Lung (tissue), 12 donors: ENCODE data around the gene PTGFRN. TPM values are rescaled to one million over a fixed set of nuclear protein-coding genes. Genes with fewer than 3 reads are reported as not detected.
"Not testable (repeated sequence)": the region's sequence is repeated elsewhere in the genome, so short reads cannot be mapped to it uniquely, and the experiment has no call there.

Experiments used
- ATAC-seq: fragments of 200-7000 bp; cut with Tn5 transposase; one replicate; pipeline ENCODE4 v1.9.1; 2020; ENCODE audit warnings: moderate number of reproducible peaks; ENCODE audit not compliant: insufficient read depth, low FRiP score
- DNase-seq, 3 donors: peaks; one replicate each; pipeline ENCODE4 v3.0.0-alpha.2; 2013 to 2017
- H3K27ac ChIP-seq, 2 donors: one replicate each; pipeline ENCODE4 v1.5.1; 2013; ENCODE audit warnings: mild to moderate bottlenecking in 2 of 2, moderate library complexity in 2 of 2, control low read depth in 1 of 2, inconsistent platforms in 1 of 2, low read depth in 1 of 2, low read length in 1 of 2
- H3K27me3 ChIP-seq, 3 donors: one replicate each; pipeline ENCODE4 v1.5.1; 2013; ENCODE audit warnings: low read length in 2 of 3; ENCODE audit not compliant: control insufficient read depth in 3 of 3, insufficient read depth in 3 of 3
- H3K36me3 ChIP-seq, 4 donors: one replicate each; pipeline ENCODE4 v1.5.1; 2013; ENCODE audit warnings: low read length in 4 of 4, mild to moderate bottlenecking in 1 of 4, moderate library complexity in 1 of 4; ENCODE audit not compliant: control insufficient read depth in 4 of 4, insufficient read depth in 4 of 4
- H3K4me1 ChIP-seq, 5 donors: one replicate each; pipeline ENCODE4 v1.5.1; 2013; ENCODE audit warnings: low read length in 5 of 5, mild to moderate bottlenecking in 2 of 5, moderate library complexity in 1 of 5; ENCODE audit not compliant: control insufficient read depth in 5 of 5, insufficient read depth in 5 of 5
- H3K4me3 ChIP-seq: one replicate; pipeline ENCODE4 v1.5.1; 2013; ENCODE audit warnings: mild to moderate bottlenecking, control low read depth, moderate library complexity
- H3K9ac ChIP-seq, 2 donors: one replicate each; pipeline ENCODE4 v1.5.1; 2013; ENCODE audit warnings: low read length in 2 of 2, control low read depth in 1 of 2; ENCODE audit not compliant: insufficient read depth in 1 of 2
- H3K9me3 ChIP-seq, 4 donors: one replicate each; pipeline ENCODE4 v1.5.1; 2013; ENCODE audit warnings: low read length in 3 of 4, mild to moderate bottlenecking in 1 of 4, moderate library complexity in 1 of 4; ENCODE audit not compliant: control insufficient read depth in 4 of 4, insufficient read depth in 3 of 4
- CTCF ChIP-seq: IDR thresholded peaks from 2 replicates; pipeline ENCODE4 v1.5.1; 2012; ENCODE audit warnings: mild to moderate bottlenecking; ENCODE audit errors: control extremely low read depth, extremely low read depth
- WGBS, 2 donors: extraction: QIAGEN DNeasy Blood & Tissue Kit; methylation state at CpG; one replicate each; pipeline ENCODE4 v1.1.7; 2013; 5-methylcytosine and 5-hydroxymethylcytosine counted together
- polyA plus RNA-seq, 2 donors: library from polyadenylated mRNA; stranded (reverse); fragments of 200-250 nt; gene quantifications; one replicate each; pipeline ENCODE4 v1.2.1, GENCODE V29; 2013
- total RNA-seq, 2 donors: library from RNA; depleted of rRNA in 1 of 2; stranded (reverse); fragments of >200 nt in 1 of 2; gene quantifications; one replicate each; pipeline ENCODE4 v1.2.1, GENCODE V29; 2014 to 2021
- donor health status: control.
- donor health status: control.
- donor health status: Bipolar disorder and iron deficiency.
- donor health status: healthy.
- donor health status: DM: yes; HTN: yes; CAD: no.

Gene PTGFRN
- total and polyA plus RNA-seq, 4 donors = 8.0 to 51.7 (median 24.9) TPM

GRCh38 chr1:116971965-116972673, 62.4 kb downstream of the PTGFRN start:
- Histone ChIP-seq H3K27me3 (no peaks in the 10 kb centered on the region), H3K9ac (no peak overlapping the region), H3K36me3 (peaks cover 0 to 18% (median 12%) of the 10 kb centered on the region in 4 donors), H3K9me3 (peaks cover 0 to 6% (median 0%) of the 10 kb centered on the region in 4 donors), H3K4me1 (no peaks in the 10 kb centered on the region), H3K27ac (no peak overlapping the region), H3K4me3 (no peak overlapping the region)
- TF ChIP-seq CTCF = no peak
- ATAC-seq (no peak), DNase-seq (no peak)
- 91 to 92% methylated on average over 6 of the region's 6 CpGs for WGBS, 2 donors

GRCh38 chr1:116972674-116973030, 62.9 kb downstream of the PTGFRN start:
- Histone ChIP-seq H3K36me3 (peaks cover 0 to 13% (median 8%) of the 10 kb centered on the region in 4 donors), H3K9me3 (peaks cover 0 to 6% (median 0%) of the 10 kb centered on the region in 4 donors), H3K27me3 (no peaks in the 10 kb centered on the region), H3K9ac (no peak overlapping the region), H3K27ac (no peak overlapping the region), H3K4me1 (no peaks in the 10 kb centered on the region), H3K4me3 (no peak overlapping the region)
- no peak for ATAC-seq
- no peak for TF ChIP-seq CTCF
- DNase-seq = peak in 1 of 3 donors; percentile 42
- WGBS, 2 donors = 57 to 73% methylated on average over 2 of the region's 2 CpGs

- WGBS, 2 donors = 93 to 94% methylated on average over 1 of the region's 1 CpG
- H3K27ac ChIP-seq, DNase-seq, H3K27me3 ChIP-seq, H3K9ac ChIP-seq, H3K36me3 ChIP-seq, H3K9me3 ChIP-seq, ATAC-seq, H3K4me1 ChIP-seq, H3K4me3 ChIP-seq: not testable (repeated sequence)
These were observed 70.6 kb downstream of the PTGFRN start for GRCh38 chr1:116980309-116980708.

GRCh38 chr1:116981521-116982037, 71.9 kb downstream of the PTGFRN start:
- H3K27me3 ChIP-seq = no peaks in the 10 kb centered on the region
- no peak for ATAC-seq

More at GRCh38 chr1:116981521-116982037, 71.9 kb downstream of the PTGFRN start:
- no peak overlapping the region for H3K9ac ChIP-seq
- H3K27ac ChIP-seq = no peak overlapping the region
- H3K9me3 ChIP-seq = no peaks in the 10 kb centered on the region
- no peak overlapping the region for H3K4me3 ChIP-seq
- no peak for DNase-seq
- H3K4me1 ChIP-seq = peaks cover 0 to 1% (median 0%) of the 10 kb centered on the region in 5 donors
- no peak for TF ChIP-seq CTCF
- H3K36me3 ChIP-seq = peaks cover 0 to 2% (median 0%) of the 10 kb centered on the region in 4 donors
- 91 to 97% methylated on average over 2 of the region's 2 CpGs for WGBS, 2 donors
